Neural progenitor cell (in vitro differentiated cells): ENCODE results near the gene ZNF598. TPM values are rescaled to one million over a fixed set of nuclear protein-coding genes. Genes with fewer than 3 reads are reported as not detected.
A peak's percentile ranks its signal among the peaks of the same experiment; 100 is the strongest.

ENCODE experiments used
- DNase-seq: peaks from one replicate; pipeline ENCODE4 v3.0.0-alpha.2; 2016; ENCODE audit warnings: low spot score
- H2AFZ ChIP-seq: fragments of 200-600 bp; sonication (generic); replicated peaks from 2 replicates; pipeline ENCODE4 v1.6.1; 2016; ENCODE audit warnings: antibody characterized with exemption
- H3F3A ChIP-seq: fragments of 200-600 bp; sonication (generic); 2 replicates; pipeline ENCODE4 v1.6.1; 2016; ENCODE audit warnings: antibody characterized with exemption, low read depth
- H3K27ac ChIP-seq: fragments of 200-600 bp; sonication (generic); 2 replicates; pipeline ENCODE4 v1.5.1; 2016; ENCODE audit warnings: mild to moderate bottlenecking
- H3K27me3 ChIP-seq: fragments of 200-600 bp; sonication (generic); 2 replicates; pipeline ENCODE4 v1.6.1; 2016; ENCODE audit warnings: mild to moderate bottlenecking, moderate library complexity
- H3K36me3 ChIP-seq: fragments of 200-600 bp; sonication (generic); 2 replicates; pipeline ENCODE4 v1.5.1; 2016
- H3K4me1 ChIP-seq: fragments of 200-600 bp; sonication (generic); 2 replicates; pipeline ENCODE4 v1.6.1; 2016; ENCODE audit warnings: mixed run types
- H3K4me2 ChIP-seq: fragments of 200-600 bp; sonication (generic); 2 replicates; pipeline ENCODE4 v1.6.1; 2016
- H3K4me3 ChIP-seq: fragments of 200-600 bp; sonication (generic); 2 replicates; pipeline ENCODE4 v1.5.1; 2016
- H3K79me2 ChIP-seq: fragments of 200-600 bp; sonication (generic); 2 replicates; pipeline ENCODE4 v1.6.1; 2016; ENCODE audit warnings: low read depth
- H3K9ac ChIP-seq: fragments of 200-600 bp; sonication (generic); 2 replicates; pipeline ENCODE4 v1.6.1; 2016
- H3K9me3 ChIP-seq: fragments of 200-600 bp; sonication (generic); 2 replicates; pipeline ENCODE4 v1.5.1; 2016; ENCODE audit warnings: low read depth
- H4K20me1 ChIP-seq: fragments of 200-600 bp; sonication (generic); 2 replicates; pipeline ENCODE4 v1.6.1; 2016; ENCODE audit warnings: low read depth
- H3K27ac Mint-ChIP-seq: 3 replicates; pipeline ENCODE4 v1.8.0; 2021; ENCODE audit warnings: mixed read lengths
- H3K27me3 Mint-ChIP-seq: 2 replicates; pipeline ENCODE4 v1.8.0; 2022; ENCODE audit warnings: low read depth, mild to moderate bottlenecking, inconsistent platforms, moderate library complexity, mixed read lengths; ENCODE audit not compliant: insufficient read depth
- H3K36me3 Mint-ChIP-seq: 3 replicates; pipeline ENCODE4 v1.8.0; 2021; ENCODE audit warnings: mixed read lengths
- H3K4me1 Mint-ChIP-seq: 3 replicates; pipeline ENCODE4 v1.8.0; 2021; ENCODE audit warnings: mixed read lengths
- H3K4me3 Mint-ChIP-seq: 3 replicates; pipeline ENCODE4 v1.8.0; 2021; ENCODE audit warnings: mild to moderate bottlenecking, moderate library complexity, mixed read lengths
- H3K9me3 Mint-ChIP-seq: 3 replicates; pipeline ENCODE4 v1.8.0; 2020; ENCODE audit warnings: mixed read lengths
- CTCF ChIP-seq: fragments of 200-600 bp; sonication (generic); IDR thresholded peaks from 2 replicates; pipeline ENCODE4 v1.5.1; 2017; ENCODE audit warnings: antibody characterized with exemption, mild to moderate bottlenecking
- EZH2 ChIP-seq: fragments of 200-600 bp; sonication (generic); IDR thresholded peaks from 2 replicates; pipeline ENCODE4 v1.6.1; 2017; ENCODE audit warnings: antibody characterized with exemption, mild to moderate bottlenecking, moderate library complexity
- EZH2phosphoT487 ChIP-seq: fragments of 200-600 bp; sonication (generic); IDR thresholded peaks from 2 replicates; pipeline ENCODE4 v1.6.1; 2017; ENCODE audit warnings: antibody characterized with exemption
- total RNA-seq: library from RNA; depleted of rRNA; stranded (reverse); fragments of >200 nt; gene quantifications from 2 replicates; pipeline ENCODE4 v1.2.3, GENCODE V29; 2015; ENCODE audit warnings: low replicate concordance

Gene ZNF598
- total RNA-seq, 1 donor from 2014 or later = 12.7 TPM

DNA sequence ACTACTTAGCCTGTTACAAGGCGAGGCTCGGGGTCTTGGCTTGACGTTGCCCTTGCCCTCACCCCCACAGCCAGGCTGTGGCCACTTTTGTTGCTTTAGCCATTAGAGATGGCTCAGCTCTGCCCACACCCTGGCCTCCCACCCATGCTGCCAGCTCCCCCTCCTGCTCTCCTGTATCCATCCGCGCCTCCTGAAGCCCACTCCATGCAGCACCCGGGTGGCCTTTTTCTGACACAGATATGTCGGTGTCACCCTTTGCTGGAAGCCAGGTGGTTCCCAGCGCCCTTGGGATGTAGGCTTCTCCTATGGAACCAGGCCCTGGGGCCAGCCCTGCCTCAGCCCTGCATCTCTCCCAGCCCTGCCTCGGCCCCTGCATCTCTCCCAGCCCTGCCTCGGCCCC, 47.8 kb upstream of the ZNF598 start:
- H3K4me1 Mint-ChIP-seq = peaks cover 11% of the 10 kb centered on the region
- Histone ChIP-seq H3K36me3 (no peaks in the 10 kb centered on the region), H3K4me3 (no peak overlapping the region), H3F3A (peaks cover 11% of the 10 kb centered on the region), H2AFZ (no peak overlapping the region), H3K9me3 (no peaks in the 10 kb centered on the region), H3K4me1 (peaks cover 7% of the 10 kb centered on the region), H3K79me2 (no peaks in the 10 kb centered on the region), H3K9ac (no peak overlapping the region), H3K27me3 (no peaks in the 10 kb centered on the region), H3K27ac (no peak overlapping the region), H4K20me1 (no peaks in the 10 kb centered on the region), H3K4me2 (no peak overlapping the region)
- no peak for DNase-seq
- no peak for TF ChIP-seq CTCF
- TF ChIP-seq EZH2phosphoT487 = no peak
- no peak for TF ChIP-seq EZH2
- H3K9me3 Mint-ChIP-seq = no peaks in the 10 kb centered on the region
- peaks cover 2% of the 10 kb centered on the region for H3K27me3 Mint-ChIP-seq
- H3K27ac Mint-ChIP-seq = no peak overlapping the region
- no peak overlapping the region for H3K4me3 Mint-ChIP-seq
- peaks cover 2% of the 10 kb centered on the region for H3K36me3 Mint-ChIP-seq

DNA sequence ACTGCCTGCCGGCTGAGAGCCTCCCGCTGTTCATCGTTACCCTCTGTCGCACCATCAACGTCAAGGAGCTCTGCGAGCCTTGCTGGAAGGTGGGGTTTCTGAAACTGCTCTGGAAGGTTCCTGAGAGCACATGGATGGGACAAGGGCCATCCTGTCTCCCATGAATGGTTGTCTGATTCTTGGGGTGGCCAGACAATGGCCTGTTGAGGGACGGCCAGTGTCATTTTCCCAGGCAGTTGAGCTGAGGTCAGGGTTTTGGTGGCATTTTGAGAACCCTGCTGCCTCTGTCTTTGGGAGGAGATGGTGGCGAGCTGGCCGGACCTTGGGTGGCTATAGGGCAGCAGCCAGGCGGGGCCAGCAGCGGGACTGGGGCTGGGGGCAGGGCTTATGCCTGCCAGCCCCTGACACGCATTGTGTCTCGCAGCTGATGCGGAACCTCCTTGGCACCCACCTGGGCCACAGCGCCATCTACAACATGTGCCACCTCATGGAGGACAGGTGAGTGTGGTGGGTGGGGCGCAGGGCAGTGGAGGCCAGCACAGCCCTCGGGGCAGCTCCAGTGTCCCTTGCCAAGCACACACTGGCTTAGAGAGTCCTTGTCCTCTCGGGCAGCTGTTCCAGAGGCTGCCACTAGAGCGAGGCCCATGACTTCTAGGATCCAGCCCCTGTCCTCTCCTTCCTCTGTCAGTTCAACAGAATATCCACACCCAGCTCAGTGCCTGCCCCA, 47.2 kb upstream of the ZNF598 start:
- Mint-ChIP-seq H3K4me1 (peaks cover 11% of the 10 kb centered on the region), H3K9me3 (no peaks in the 10 kb centered on the region), H3K4me3 (no peak overlapping the region), H3K27me3 (peaks cover 2% of the 10 kb centered on the region), H3K36me3 (peaks cover 2% of the 10 kb centered on the region), H3K27ac (no peak overlapping the region)
- Histone ChIP-seq H3K27me3 (no peaks in the 10 kb centered on the region), H3K36me3 (no peaks in the 10 kb centered on the region), H3K9ac (no peak overlapping the region), H3K4me2 (no peak overlapping the region), H4K20me1 (no peaks in the 10 kb centered on the region), H3K4me3 (no peak overlapping the region), H2AFZ (no peak overlapping the region), H3F3A (peaks cover 11% of the 10 kb centered on the region), H3K4me1 (peaks cover 7% of the 10 kb centered on the region), H3K27ac (no peak overlapping the region), H3K9me3 (no peaks in the 10 kb centered on the region), H3K79me2 (no peaks in the 10 kb centered on the region)
- TF ChIP-seq CTCF (peak; percentile 37), EZH2 (no peak)
- peak; percentile 59 for DNase-seq

GRCh38 chr16:2056077-2056476, 46.5 kb upstream of the ZNF598 start:
- Mint-ChIP-seq H3K27me3 (peaks cover 2% of the 10 kb centered on the region), H3K27ac (no peak overlapping the region), H3K4me3 (no peak overlapping the region), H3K36me3 (peaks cover 2% of the 10 kb centered on the region), H3K4me1 (peaks cover 11% of the 10 kb centered on the region), H3K9me3 (no peaks in the 10 kb centered on the region)
- H3K9me3 ChIP-seq = no peaks in the 10 kb centered on the region
- no peaks in the 10 kb centered on the region for H3K36me3 ChIP-seq
- H3K4me1 ChIP-seq = peaks cover 7% of the 10 kb centered on the region
- DNase-seq = no peak
- H3K4me3 ChIP-seq = no peak overlapping the region
- no peaks in the 10 kb centered on the region for H3K79me2 ChIP-seq
- no peak overlapping the region for H3K9ac ChIP-seq
- no peak overlapping the region for H3K4me2 ChIP-seq
- no peaks in the 10 kb centered on the region for H3K27me3 ChIP-seq
- H2AFZ ChIP-seq = no peak overlapping the region
- TF ChIP-seq CTCF (no peak), EZH2 (no peak), EZH2phosphoT487 (no peak)
- H3K27ac ChIP-seq = no peak overlapping the region
- peaks cover 11% of the 10 kb centered on the region for H3F3A ChIP-seq
- H4K20me1 ChIP-seq = no peaks in the 10 kb centered on the region
